Measurements from ENCODE around the gene ARHGAP25.

- TF ChIP-seq POLR2AphosphoS5 (IDR thresholded peaks at IDR 0.05; ENCODE audit: low read depth, low read length) = no peak
- no peak for TF ChIP-seq POLR2A (IDR thresholded peaks at IDR 0.05; ENCODE audit: low read depth, low read length)
- TF ChIP-seq SPI1 (IDR thresholded peaks at IDR 0.05; ENCODE audit: low read depth, low read length) = no peak
- TF ChIP-seq TAF1 (IDR thresholded peaks at IDR 0.05; ENCODE audit: low read depth, low read length) = no peak
- TF ChIP-seq POU2F2 (IDR thresholded peaks at IDR 0.05; ENCODE audit: low read depth, low read length) = no peak
- no peak for TF ChIP-seq PAX5 (IDR thresholded peaks at IDR 0.05; ENCODE audit: insufficient read depth, low read length, severe bottlenecking)
Measured at GRCh38 chr2:68706637-68707036, 28.0 kb upstream of the ARHGAP25 start.

Measured in GM12891 (cell line).